Myocyte (in vitro differentiated cells): Measurements from ENCODE around the gene SIRPG. TPM values are rescaled to one million over a fixed set of nuclear protein-coding genes. Genes with fewer than 3 reads are reported as not detected.
"Not testable (repeated sequence)": the region's sequence is repeated elsewhere in the genome, so short reads cannot be mapped to it uniquely, and the experiment has no call there.

Source experiments
- DNase-seq: peaks from one replicate; pipeline ENCODE4 v3.0.0-alpha.2; 2012; ENCODE audit warnings: low read depth
- total RNA-seq: library from RNA; depleted of rRNA; stranded (reverse); fragments of >200 nt; gene quantifications from 2 replicates; pipeline ENCODE4 v1.2.3, GENCODE V29; 2014

Gene SIRPG
- total RNA-seq, 1 donor from 2014 or later: not detected

GRCh38 chr20:1636621-1637020 is 21.0 kb downstream of the SIRPG start:
- no peak for DNase-seq

GRCh38 chr20:1635291-1635979 is 22.1 kb downstream of the SIRPG start:
- DNase-seq: no peak

- DNase-seq: no peak
Measured at GRCh38 chr20:1633535-1633934, 24.0 kb downstream of the SIRPG start.

- DNase-seq: no peak
Measured at GRCh38 chr20:1632178-1632577, 25.4 kb downstream of the SIRPG start.

- DNase-seq: no peak
Measured at GRCh38 chr20:1631309-1632151, 26.0 kb downstream of the SIRPG start.

GRCh38 chr20:1630186-1630585 is 27.4 kb downstream of the SIRPG start:
- DNase-seq: no peak

- DNase-seq: no peak
Measured at GRCh38 chr20:1629321-1629720, 28.3 kb downstream of the SIRPG start.

GRCh38 chr20:1628621-1629020 is 29.0 kb downstream of the SIRPG start:
- no peak for DNase-seq

GRCh38 chr20:1627200-1627550 is 30.4 kb downstream of the SIRPG start:
- DNase-seq: no peak

- no peak for DNase-seq
Measured at GRCh38 chr20:1626528-1627199, 30.9 kb downstream of the SIRPG start.

- DNase-seq: no peak
Measured at GRCh38 chr20:1625083-1625690, 32.4 kb downstream of the SIRPG start.

- no peak for DNase-seq
Measured at GRCh38 chr20:1623501-1624205, 33.9 kb downstream of the SIRPG start.

GRCh38 chr20:1622450-1622849 is 35.1 kb downstream of the SIRPG start:
- DNase-seq: no peak

- no peak for DNase-seq
Measured at GRCh38 chr20:1621316-1621715, 36.3 kb downstream of the SIRPG start.

- no peak for DNase-seq
Measured at GRCh38 chr20:1619861-1620444, 37.6 kb downstream of the SIRPG start, which contains the start of gene SIRPB1. Gene SIRPB1 (minus strand): TSS chr20:1620009. CDS start chr20:1619944, 65 bp downstream.

- no peak for DNase-seq
Measured at GRCh38 chr20:1618954-1619540, 38.5 kb downstream of the SIRPG start.

GRCh38 chr20:1618479-1618878 is 39.1 kb downstream of the SIRPG start:
- DNase-seq: no peak

GRCh38 chr20:1616858-1617434 is 40.6 kb downstream of the SIRPG start:
- no peak for DNase-seq

GRCh38 chr20:1610404-1610803 is 47.2 kb downstream of the SIRPG start:
- not testable (repeated sequence) for DNase-seq
